Cerebellar nuclear complex (tissue), 1 donor: ENCODE results near the gene ZC3H11A.
"Not testable (repeated sequence)": the region's sequence is repeated elsewhere in the genome, so short reads cannot be mapped to it uniquely, and the experiment has no call there.

Experiments used
- DNase-seq, 2 experiments: peaks; one replicate each; lab custom pipeline; 2025; lab: John Stamatoyannopoulos, UW

The ZC3H11A gene

DNA sequence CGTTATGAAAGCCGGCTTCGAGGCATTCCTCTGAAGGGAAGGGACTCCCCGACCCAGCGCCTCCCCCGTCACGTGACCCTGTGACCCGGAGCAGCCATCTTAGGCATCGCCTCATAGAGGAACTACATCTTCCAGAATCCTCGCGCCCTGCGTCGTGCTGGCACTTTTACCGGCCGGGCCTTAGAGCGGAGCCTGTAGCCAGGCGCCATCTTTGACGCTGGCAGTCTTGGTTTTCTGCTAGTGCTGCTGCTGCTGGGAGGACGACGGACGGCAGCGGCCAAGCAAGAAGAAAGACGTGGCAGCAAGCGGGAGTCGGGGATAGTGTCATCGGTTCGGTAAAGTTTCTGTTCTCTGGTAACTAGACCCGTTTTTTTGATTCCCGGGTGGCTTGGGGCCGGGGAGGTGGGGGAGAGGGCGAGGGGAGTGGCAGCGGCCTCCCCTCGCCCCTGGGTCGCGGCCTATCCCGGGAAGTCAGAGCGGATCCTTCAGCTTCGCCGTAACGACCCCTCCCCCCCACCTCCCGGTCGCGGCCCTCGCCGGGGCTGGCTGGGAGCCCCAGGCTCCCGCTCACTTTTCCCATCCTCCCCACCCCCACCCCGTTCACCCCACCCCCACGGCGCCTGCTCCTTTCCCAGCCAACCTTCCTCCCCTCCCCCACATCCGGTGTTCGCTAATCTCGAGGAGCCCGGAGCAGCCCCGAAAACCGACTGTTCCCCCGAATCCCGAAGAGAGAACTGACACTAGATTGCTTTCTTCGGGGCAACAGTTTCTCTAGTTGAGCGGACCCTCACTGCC, at the start of gene ZC3H11A, which contains the start of gene ZBED6:
Gene ZC3H11A, plus strand, starts transcription at position 183 of the 795 bp plus-strand sequence. CDS start 21,448 bp downstream, outside the sequence.
Gene ZBED6, plus strand, starts transcription at position 183 of the 795 bp plus-strand sequence. CDS start 1,900 bp downstream, outside the sequence.
- DNase-seq, result peak; percentile 88 to 90

DNA sequence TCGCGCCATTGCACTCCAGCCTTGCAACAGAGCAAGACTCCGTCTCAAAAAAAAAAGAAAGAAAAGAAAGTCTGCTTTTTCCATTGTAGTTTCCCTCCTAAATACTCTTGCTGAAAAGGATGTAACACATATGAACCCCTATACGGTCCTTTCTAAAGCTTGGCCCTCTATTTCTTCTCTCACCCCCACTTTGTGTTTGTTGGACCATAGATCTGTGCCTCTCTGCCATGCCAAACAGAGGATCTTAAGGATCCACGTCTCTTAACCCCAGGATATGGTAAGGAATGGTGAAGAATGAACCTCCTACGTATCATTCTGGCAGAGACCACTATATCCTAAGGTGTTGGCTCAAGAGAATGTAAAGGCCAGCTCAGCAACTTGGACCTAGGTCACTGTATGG, 49.1 kb upstream of the ZC3H11A start:
- DNase-seq, result no peak

DNA sequence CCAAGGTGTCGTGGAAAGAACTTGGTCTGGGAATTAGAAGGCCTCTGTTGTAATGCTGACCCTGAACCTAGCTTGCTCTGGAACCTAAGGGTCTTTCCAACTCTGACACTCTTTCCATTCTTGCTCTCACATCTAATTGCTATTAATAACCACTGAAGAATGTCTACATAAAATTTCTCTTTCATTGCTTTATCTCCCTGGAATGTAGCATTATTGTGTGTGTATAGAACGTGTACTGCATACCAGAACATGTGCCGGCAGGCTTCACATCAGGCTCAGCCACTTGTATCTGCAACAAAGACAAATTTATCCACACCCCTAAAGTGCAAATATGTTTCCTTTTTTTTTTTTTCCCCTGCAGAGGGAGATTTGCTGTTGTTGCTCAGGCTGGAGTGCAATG, 44.4 kb upstream of the ZC3H11A start:
- DNase-seq, result no peak

DNA sequence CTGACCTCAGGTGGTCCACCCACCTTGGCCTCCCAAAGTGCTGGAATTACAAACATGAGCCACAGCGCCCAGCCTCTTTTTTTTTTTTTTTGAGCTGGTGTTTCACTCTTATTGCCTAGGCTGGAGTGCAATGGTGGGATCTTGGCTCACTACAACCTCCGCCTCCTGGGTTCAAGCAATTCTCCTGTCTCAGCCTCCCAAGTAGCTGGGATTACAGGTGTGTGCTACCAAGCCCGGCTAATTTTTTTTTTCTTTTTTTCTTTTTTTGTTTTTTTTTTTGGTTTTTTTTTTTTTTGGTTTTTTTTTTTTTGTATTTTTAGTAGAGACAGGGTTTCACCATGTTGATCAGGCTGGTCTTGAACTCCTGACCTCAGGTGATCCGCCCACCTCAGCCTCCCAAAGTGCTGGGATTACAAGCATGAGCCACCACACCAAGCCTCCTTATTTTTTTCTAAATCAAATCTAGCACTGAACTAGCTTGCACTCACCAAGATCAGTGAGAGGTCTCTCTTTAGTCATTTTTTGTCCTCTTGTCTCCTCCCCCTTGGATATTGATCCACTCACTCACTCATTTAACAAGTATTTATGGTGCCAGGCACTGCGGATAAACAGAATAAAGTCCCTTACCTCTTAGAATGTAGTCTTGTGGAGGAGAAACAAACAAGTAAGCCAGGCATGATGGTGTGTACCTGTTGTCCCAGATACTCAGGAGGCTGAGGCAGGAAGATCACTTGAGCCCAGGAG, 43.6 kb upstream of the ZC3H11A start:
- not testable (repeated sequence) for DNase-seq

DNA sequence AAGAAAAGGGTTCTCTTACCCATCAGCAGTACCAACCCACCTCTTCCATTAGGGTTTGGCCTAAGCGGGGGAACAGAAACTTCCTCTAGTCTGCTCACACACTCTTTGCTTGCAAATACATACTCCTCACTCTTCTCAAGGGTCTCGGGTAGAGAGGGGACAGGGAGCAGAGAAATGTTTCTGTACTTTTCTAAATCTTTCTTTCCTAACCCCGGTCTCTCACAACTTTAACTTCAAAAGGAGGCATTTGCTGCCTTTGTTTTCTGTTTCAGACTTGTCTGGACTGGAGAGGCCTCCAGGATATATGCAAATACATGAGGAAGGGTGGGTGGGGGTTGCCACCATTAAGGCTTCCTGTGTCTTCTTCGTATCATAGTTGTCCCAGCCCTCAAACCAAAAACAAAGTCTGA, 41.0 kb upstream of the ZC3H11A start:
- no peak for DNase-seq

DNA sequence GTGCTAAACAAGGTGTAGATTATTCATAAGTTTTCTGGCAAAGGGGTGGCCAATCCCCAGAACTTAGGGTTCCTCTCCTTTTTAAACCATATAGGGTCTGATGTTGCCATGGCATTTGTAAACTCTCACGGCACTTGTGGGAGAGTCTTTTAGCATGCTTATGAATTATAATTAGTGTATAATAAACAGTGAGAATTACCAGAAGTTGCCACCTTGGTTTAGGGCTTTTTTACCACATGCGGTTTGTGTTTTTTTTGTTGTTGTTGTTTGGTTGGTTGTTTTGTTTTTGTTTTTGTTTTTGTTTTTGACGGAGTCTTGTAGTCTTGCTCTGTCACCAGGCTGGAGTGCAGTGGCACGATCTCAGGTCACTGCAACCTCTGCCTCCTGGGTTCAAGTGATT, 39.4 kb upstream of the ZC3H11A start:
- DNase-seq, result no peak

DNA sequence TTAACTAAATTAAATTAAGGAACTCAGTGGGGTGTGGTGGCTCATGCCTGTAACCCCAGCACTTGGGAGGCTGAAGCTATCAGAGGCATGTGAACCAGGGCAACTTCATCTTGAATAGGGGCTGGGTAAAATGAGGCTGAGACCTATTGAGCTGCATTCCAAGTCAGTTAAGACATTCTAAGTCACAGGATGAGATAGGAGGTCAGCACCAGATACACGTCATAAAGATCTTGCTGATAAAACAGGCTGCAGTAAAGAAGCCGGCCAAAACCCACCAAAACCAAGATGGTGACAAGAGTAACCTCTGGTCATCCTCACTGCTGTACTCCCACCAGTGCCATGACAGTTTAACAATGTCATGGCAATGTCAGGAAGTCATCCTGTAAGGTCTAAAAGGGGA, 36.7 kb upstream of the ZC3H11A start:
- not testable (repeated sequence) for DNase-seq

DNA sequence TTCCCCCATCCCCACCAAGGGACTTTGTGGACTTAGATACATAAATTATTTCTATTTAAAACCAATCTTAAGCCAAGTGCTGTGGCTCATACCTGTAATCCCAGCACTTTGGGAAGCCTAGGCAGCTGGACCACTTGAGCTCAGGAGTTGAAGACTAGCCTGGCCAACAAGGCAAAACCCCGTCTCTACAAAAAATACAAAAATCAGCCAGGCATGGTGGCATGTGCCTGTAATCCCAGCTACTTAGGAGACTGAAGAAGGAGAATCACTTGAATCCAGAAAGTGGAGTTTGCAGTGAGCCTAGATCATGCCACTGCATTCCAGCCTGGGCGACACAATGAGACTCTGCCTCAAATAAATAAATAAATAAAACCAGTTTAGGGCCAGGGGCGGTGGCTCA, 34.9 kb upstream of the ZC3H11A start:
- DNase-seq, result no peak

DNA sequence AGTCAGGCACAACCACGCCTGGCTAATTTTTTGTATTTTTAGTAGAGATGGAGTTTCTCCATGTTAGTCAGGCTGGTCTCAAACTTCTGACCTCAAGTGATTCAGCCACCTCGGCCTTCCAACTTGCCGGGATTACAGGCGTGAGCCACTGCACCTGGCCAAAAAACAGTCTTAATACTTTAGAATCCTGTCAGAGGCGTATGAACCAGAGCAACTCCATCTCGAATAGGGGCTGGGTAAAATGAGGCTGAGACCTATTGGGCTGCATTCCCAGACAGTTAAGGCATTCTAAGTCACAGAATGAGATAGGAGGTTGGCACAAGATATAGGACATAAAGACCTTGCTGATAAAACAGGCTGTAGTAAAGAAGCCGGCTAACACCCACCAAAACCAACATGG, 33.5 kb upstream of the ZC3H11A start:
- not testable (repeated sequence) for DNase-seq

DNA sequence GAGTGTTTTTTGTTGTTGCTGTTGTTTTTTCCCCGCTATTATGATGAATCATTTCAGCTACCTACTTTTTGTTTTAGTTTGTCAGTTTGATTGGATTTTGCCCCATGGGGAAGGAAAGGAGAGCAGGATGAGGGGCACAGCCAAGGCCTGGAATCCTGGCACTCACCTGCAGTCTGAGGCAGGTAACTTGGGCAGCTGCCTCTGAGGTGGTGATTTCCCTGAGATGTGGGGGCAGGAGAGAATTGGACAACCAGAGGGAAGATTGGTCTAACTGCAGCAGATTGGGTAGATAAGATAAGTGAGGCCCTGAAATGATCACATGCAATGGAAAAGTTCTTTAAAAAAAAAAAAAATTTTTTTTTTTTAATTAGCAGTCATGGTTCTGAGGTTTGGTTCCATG, 31.9 kb upstream of the ZC3H11A start:
- no peak for DNase-seq

DNA sequence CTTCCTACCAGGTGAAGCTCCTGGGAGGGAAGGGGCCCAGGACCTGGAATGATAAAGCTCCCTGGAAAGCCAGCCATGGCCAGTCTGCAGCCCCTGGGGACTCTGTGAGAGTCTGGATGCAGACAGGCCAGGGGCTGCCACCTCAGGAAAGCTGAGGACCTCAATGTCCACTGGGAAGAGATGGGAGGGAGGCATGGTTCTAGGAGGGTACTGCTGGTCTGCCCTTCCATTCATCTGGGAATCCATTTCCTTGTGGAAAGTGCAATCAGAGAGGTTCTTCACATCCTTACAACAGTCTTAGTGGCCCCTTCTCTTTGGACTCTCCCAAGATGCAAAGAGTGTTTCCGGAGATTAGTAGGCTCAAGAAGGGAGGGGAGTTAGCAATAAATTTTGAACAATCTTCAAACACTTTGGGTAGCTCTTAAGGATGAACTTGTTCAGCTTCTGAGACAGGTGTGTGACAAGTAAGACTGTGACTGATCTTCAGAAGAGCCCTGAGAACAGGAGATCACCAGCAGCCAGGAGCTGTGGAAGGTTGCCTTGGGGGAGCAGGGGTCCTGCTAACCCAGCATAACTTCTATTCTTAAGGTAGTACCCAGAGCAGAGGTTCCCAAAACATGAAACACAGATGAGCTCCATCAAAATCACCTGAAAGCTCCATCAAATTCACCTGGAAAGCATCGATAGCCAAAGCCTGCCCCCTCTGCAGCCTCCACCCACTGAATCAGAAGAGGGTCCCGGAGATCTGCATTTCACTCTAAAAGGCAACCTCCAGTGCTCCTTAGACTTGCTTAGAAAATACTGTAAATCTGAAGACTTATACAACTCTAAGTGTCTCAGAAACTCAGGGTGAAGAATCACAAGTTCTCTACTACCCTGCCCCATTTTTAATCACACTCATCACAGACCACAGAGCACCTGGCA, 31.1 kb upstream of the ZC3H11A start:
- no peak for DNase-seq

DNA sequence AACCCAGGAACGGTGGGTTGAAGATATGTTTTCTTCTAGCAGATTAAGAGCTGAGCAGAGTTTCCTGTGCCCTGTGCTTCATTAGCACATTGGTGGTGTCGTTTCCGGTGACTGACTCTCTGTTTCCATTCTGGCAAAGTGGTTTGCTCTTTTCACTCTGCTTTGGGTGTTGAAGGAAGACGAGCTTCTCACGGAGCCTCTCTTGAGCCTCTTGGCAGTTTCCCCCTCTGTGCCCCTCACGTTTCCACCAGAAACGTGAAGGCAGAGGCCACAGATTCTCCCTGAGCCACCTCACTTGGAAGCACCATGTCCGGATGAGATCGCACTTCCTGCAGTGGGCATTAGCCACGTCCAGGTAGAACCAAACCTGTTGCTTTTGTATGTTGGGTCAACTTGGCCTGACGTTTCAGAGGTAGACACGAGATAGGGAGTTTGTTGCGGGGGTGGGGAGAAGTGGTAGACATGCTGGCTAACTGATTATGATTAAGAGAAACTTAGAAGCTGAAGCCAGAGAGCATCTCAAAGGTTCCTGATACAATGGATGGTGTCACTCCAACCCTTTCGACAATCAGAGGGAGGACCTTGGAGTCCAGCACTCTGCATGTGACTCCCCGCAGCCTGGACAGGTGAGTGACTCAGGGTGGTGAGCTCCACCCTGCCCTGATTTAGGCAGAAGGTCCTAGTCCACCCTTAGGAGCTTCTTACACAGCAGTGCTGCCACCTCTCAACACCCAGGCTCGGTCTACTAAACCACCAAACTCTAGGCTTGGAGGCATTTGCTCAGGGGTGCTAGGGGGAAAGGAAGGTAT, 30.2 kb upstream of the ZC3H11A start, which contains the start of gene LAX1:
Gene LAX1, plus strand, starts transcription at position 155 of the 809 bp plus-strand sequence. Its CDS starts 383 bp downstream, at position 538.
- no peak for DNase-seq

DNA sequence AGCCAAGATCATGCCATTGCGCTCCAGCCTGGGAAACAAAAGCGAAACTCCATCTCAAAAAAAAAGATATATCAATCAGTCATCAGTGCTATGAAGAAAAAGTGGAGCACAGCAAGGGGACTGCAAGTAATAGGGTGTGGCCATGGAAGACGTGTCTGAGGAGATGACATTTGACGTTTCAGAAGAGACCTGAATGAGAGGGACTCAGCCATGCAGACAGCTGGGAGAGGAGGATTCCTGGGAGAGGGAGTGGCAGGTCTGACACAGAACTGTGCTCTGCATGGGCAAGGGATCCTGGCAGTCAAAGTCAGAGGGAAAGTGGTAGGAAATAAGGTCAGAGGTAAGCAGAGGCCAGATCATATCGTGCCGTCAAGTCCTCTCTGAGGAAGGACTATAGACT, 27.2 kb upstream of the ZC3H11A start:
- no peak for DNase-seq

DNA sequence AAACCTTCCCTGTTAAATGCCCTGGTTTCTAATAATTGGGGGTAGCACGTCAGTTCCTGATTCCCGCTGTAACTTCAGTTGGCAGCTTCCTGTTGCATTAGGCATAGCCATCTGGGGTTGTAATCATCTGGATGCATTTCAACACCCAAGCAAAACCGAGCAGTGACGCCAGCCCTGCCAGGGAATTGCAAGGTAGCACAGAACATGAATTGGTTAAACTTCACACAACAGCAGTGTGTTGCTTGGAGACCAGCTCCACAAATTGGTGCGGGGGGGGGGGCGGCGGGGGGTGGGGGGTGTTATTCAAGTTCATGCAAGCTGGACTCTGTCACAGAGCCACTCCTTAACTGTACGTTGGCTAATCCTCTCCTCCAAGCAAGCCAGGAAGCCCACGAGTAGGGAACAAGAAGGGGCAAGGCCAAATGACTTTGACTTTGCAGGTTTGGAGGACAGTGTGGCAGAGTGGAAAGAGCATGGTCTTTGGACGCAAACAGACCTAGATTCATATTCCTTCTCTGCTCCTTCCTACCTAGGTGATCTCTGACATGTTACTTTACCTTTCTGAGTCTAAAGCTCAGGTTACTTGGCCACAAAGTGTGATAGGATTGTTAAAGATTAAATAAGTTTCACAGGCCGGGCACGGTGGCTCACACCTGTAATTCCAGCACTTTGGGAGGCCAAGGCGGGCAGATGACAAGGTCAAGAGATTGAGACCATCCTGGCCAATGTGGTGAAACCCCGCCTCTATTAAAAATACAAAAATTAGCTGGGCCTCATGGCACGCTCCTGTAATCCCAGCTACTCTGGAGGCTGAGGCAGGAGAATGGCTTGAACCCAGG, 25.7 kb upstream of the ZC3H11A start:
- peak; percentile 29 to 74 for DNase-seq

DNA sequence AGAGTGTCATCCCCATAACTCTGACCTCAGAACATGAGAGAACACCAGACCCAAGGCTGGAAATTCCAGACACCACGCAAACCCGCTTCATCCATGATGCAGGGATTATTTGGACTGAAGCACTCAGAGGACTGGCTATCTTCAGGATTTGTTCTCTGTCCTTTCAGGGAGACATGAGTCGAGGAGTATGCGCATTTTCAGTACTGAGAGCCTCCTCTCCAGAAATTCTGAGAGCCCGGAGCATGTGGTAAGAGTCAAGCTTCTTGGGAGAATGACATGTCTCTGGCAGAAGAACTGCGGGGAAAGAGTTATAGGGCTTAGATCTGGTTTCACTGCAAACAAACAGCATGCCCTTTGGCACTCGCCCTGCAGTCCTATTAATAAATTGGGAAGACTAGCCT, 23.5 kb upstream of the ZC3H11A start:
- no peak for DNase-seq

DNA sequence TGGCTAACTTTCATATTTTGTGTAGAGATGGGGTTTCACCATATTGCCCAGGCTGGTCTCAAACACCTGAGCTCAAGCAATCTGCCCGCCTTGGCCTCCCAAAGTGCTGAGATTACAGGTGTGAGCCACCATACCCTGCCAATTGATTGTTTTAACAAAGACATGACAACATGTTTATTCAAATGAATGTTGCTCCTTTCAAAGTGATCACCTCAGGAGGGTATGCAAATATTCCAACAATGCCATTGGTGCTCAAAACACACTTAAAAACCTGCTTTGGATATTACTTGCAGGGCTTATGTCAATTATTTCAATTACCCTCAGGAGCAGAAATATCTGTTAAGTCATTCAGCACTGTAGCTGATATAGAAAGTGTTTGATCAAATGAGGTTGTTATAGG, 22.6 kb upstream of the ZC3H11A start:
- no peak for DNase-seq

DNA sequence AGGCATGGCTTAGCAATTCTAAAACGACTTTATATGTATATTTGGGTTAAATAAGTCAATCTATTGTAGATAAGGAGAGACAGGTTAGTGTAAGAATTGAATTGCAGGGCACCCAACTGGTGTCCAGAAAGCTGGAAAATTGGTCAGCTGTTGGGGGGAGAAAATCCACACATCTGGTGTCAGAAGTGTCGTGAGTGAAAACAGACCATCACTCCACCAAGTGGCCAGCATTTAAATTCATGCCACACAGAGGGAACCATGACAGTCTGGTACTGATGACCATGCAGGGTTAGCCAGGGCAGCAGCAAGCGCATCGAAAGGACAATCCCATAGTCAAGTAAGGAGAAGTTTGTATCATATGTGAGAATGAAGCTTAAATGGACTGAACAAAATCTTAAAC, 18.8 kb upstream of the ZC3H11A start:
- no peak for DNase-seq

DNA sequence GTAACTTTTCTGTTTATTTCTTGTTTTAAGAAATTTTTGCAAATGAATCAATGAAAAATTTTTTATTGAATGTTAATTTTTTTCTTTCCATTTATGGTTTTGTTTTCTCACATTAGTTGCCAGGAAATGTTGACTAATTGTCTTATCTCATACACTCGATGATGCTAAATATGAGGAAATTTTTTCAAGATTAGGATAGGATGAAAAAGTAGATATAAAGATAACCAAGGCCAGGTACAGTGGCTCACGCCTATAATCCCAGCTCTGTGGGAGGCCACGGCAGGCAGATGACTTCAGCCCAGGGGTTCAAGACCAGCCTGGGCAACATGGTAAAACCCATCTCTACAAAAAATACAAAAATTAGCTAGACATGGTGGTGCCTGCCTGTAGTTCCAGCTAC, 17.8 kb upstream of the ZC3H11A start:
- no peak for DNase-seq

DNA sequence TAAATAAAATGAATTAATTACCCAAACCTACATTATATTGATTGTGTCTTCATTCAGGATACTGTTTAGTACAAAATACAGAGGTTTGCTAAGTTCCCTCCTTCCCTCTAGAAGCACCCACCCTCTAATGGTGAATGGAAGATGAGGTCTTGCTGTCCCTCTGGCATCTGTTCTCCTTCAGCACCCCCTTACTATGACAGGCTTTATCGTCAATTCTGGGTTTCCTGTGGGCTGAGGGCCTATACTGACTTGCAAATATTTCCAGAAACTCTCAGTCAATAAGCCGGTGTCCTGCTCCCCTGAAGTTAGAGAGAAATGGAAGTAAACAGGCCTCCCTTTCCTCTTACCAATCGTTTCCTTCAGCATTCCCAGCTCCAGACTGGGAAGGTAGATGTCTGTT, 17.3 kb upstream of the ZC3H11A start:
- DNase-seq, result no peak

DNA sequence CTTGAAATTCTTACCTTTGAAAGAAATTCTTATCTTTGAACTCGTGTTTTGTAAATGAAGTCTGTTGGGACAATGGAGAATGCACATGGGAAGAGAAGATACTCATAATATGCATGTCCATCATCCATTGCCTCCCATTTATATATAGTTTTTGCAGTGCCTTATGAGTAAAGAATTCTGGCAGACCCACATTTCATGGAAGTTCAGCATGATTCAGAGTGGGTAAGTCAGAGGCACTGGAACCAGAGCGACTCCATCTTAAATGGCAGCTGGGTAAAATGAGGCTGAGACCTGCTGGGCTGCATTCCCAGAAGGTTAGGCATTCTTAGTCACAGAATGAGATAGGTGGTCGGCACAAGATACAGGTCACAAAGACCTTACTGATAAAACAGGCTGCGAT, 16.6 kb upstream of the ZC3H11A start:
- DNase-seq, result no peak
